Esophagus muscularis mucosa (tissue), 4 donors: ENCODE results near the gene KLRC1.
"Not testable (repeated sequence)": the region's sequence is repeated elsewhere in the genome, so short reads cannot be mapped to it uniquely, and the experiment has no call there.

ENCODE experiments used
- EP300 ChIP-seq: sonication (generic); formaldehyde crosslinking; IDR thresholded peaks from one replicate; pipeline ENCODE4 v1.6.1; 2017; ENCODE audit warnings: antibody characterized with exemption
- POLR2A ChIP-seq: fragments of 450-650 bp; IDR thresholded peaks from one replicate; pipeline ENCODE4 v1.6.1; 2017; ENCODE audit warnings: antibody characterized with exemption, moderate library complexity, mild to moderate bottlenecking, low read depth
- POLR2AphosphoS5 ChIP-seq, 2 donors: sonication (generic); formaldehyde crosslinking; IDR thresholded peaks; one replicate each; pipeline ENCODE4 v1.6.1; 2017; ENCODE audit warnings: antibody characterized with exemption in 2 of 2
- TF ChIP-seq, protein P1 (sequence below), 3 experiments: fragments of 200-600 bp in 2 of 3; fragments of 450-650 bp in 1 of 3; sonication (generic) in 2 of 3; IDR thresholded peaks; one replicate each; pipeline ENCODE4 v1.5.1; 2017 to 2019; ENCODE audit warnings: antibody characterized with exemption in 3 of 3, mild to moderate bottlenecking in 2 of 3, moderate library complexity in 1 of 3

DNA sequence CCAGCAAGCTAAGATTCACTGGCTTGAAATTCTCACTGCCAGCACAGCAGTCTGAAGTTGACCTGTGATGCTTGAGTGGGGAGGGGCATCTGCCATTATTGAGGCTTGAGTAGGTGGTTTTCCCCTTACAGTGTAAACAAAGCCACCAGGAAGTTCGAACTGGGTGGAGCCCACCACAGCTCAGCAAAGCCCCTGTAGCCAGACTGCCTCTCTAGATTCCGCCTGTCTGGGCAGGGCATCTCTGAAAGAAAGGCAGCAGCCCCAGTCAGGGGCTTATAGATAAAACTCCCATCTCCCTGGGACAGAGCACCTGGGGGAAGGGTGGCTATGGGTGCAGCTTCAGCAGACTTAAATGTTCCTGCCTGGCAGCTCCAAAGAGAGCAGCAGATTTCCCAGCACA lies 28.7 kb upstream of the KLRC1 start:
- not testable (repeated sequence) for TF ChIP-seq POLR2AphosphoS5 (IDR thresholded peaks at IDR 0.05); EP300; POLR2A
- TF ChIP-seq, protein P1, sequence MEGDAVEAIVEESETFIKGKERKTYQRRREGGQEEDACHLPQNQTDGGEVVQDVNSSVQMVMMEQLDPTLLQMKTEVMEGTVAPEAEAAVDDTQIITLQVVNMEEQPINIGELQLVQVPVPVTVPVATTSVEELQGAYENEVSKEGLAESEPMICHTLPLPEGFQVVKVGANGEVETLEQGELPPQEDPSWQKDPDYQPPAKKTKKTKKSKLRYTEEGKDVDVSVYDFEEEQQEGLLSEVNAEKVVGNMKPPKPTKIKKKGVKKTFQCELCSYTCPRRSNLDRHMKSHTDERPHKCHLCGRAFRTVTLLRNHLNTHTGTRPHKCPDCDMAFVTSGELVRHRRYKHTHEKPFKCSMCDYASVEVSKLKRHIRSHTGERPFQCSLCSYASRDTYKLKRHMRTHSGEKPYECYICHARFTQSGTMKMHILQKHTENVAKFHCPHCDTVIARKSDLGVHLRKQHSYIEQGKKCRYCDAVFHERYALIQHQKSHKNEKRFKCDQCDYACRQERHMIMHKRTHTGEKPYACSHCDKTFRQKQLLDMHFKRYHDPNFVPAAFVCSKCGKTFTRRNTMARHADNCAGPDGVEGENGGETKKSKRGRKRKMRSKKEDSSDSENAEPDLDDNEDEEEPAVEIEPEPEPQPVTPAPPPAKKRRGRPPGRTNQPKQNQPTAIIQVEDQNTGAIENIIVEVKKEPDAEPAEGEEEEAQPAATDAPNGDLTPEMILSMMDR (IDR thresholded peaks at IDR 0.05): not testable (repeated sequence)
